ENCODE measurements around the gene RNU1-3.
A peak's percentile ranks its signal among the peaks of the same experiment; 100 is the strongest.

RNU1-3 gene

GRCh38 chr1:16617114-16617631, 49.6 kb downstream of the RNU1-3 start:
- DNase-seq = peak; percentile 28

Measured in stimulated activated CD8-positive, alpha-beta memory T cell treated with anti-CD3 and anti-CD28 coated beads, Interleukin-4, amount 100 ng/mL, for 48 hours (primary cell).